ENCODE measurements around the gene TNFSF8. TPM values are rescaled to one million over a fixed set of nuclear protein-coding genes. Genes with fewer than 3 reads are reported as not detected.

The TNFSF8 gene
- total RNA-seq, 1 donor from 2014 or later, result not detected

DNA sequence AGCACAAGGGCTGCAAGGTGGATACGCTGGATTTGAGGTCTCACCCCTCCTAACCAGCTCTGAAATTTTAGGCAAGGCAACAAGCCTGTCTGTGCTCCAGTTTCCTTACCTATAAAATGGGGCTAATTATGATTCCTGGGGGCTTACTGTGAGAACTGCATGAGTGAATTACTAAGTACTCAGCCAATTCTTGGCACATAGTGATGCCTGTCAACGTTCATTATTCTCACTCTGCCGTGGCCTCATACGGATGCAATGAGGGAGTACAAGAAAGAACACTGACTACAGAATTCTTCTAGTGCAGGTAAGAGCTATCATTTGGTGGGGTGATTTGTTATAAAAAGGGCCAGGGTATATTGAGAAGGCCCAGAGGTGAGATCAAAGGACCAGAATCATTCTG is 16.7 kb downstream of the TNFSF8 start:
- TF ChIP-seq, protein P1, sequence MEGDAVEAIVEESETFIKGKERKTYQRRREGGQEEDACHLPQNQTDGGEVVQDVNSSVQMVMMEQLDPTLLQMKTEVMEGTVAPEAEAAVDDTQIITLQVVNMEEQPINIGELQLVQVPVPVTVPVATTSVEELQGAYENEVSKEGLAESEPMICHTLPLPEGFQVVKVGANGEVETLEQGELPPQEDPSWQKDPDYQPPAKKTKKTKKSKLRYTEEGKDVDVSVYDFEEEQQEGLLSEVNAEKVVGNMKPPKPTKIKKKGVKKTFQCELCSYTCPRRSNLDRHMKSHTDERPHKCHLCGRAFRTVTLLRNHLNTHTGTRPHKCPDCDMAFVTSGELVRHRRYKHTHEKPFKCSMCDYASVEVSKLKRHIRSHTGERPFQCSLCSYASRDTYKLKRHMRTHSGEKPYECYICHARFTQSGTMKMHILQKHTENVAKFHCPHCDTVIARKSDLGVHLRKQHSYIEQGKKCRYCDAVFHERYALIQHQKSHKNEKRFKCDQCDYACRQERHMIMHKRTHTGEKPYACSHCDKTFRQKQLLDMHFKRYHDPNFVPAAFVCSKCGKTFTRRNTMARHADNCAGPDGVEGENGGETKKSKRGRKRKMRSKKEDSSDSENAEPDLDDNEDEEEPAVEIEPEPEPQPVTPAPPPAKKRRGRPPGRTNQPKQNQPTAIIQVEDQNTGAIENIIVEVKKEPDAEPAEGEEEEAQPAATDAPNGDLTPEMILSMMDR (IDR thresholded peaks at IDR 0.05), result no peak
- peaks cover 3% of the 10 kb centered on the region for H3K27me3 Mint-ChIP-seq (ENCODE audit: low read depth)

DNA sequence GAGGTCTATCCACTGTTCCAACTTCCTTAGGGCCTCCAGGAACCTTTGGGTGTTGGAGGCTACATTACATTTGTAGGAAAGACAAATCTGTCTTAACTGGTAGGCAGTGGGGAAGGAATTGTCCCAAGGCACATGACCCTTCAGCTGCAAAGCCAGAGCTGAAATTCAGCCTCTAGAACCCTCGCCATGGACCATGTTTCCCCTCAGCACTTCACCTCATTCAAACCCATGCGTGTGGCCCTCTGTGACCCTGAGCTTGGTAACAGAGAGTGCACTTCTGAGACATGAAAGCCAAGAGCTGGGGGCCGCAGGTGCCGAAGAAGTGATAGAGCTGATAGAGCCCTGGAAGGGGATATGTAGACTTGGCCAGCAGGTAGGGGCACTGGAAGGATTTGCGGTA is 17.2 kb downstream of the TNFSF8 start:
- peaks cover 14% of the 10 kb centered on the region for H3K4me1 Mint-ChIP-seq (ENCODE audit: low read depth)
- no peak overlapping the region for H3K4me3 Mint-ChIP-seq (ENCODE audit: unreplicated experiment)
- no peak overlapping the region for H3K27ac Mint-ChIP-seq (ENCODE audit: unreplicated experiment)
- H3K36me3 Mint-ChIP-seq (ENCODE audit: low read depth), result no peaks in the 10 kb centered on the region
- TF ChIP-seq, protein P1 (IDR thresholded peaks at IDR 0.05), result no peak
- no peak for DNase-seq (ENCODE audit: low spot score)
- H3K27me3 Mint-ChIP-seq (ENCODE audit: low read depth), result peaks cover 3% of the 10 kb centered on the region
- H3K9me3 Mint-ChIP-seq (ENCODE audit: low read depth), result no peaks in the 10 kb centered on the region

More for the DNA sequence above, 16.7 kb downstream of the TNFSF8 start:
- peaks cover 9% of the 10 kb centered on the region for H3K4me1 Mint-ChIP-seq (ENCODE audit: low read depth)
- H3K27ac Mint-ChIP-seq (ENCODE audit: unreplicated experiment), result no peak overlapping the region
- no peak overlapping the region for H3K4me3 Mint-ChIP-seq (ENCODE audit: unreplicated experiment)
- H3K9me3 Mint-ChIP-seq (ENCODE audit: low read depth), result no peaks in the 10 kb centered on the region
- H3K36me3 Mint-ChIP-seq (ENCODE audit: low read depth), result no peaks in the 10 kb centered on the region
- no peak for DNase-seq (ENCODE audit: low spot score)

DNA sequence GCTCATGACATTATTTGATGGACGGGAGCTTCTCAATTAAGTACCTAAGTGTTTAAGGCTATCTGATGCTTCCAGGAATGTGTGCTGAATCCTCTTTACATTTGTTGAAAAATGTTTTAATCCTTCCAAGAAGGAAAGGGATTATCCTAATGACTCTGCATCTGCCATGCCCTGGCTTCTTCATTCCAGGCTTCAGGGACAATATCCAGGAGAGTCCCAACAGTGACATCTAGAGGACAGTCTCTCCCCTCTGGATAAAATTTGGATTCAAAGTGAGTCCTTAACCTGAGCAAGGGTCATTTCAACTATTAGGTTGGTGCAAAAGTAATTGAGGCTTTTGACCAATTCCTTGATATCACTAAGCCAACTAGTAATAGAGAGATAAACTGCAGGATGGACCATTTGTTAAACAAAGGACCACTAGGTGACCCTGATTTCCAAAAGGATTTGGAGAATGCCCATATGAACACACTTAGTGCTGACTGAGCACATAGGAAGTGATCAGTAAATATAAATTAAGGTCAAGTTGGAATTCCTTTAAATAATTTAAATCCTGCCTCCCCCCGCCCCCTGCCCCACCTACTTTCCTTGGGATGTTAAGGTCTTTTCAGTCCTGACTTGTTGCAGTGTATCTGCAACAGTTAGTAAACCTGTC is 19.1 kb downstream of the TNFSF8 start:
- Mint-ChIP-seq H3K27ac (ENCODE audit: unreplicated experiment) (no peak overlapping the region), H3K9me3 (ENCODE audit: low read depth) (no peaks in the 10 kb centered on the region), H3K4me3 (ENCODE audit: unreplicated experiment) (no peak overlapping the region), H3K27me3 (ENCODE audit: low read depth) (peaks cover 3% of the 10 kb centered on the region), H3K36me3 (ENCODE audit: low read depth) (no peaks in the 10 kb centered on the region), H3K4me1 (ENCODE audit: low read depth) (peaks cover 21% of the 10 kb centered on the region)
- TF ChIP-seq, protein P1 (IDR thresholded peaks at IDR 0.05), result peak; percentile 96
- no peak for DNase-seq (ENCODE audit: low spot score)

DNA sequence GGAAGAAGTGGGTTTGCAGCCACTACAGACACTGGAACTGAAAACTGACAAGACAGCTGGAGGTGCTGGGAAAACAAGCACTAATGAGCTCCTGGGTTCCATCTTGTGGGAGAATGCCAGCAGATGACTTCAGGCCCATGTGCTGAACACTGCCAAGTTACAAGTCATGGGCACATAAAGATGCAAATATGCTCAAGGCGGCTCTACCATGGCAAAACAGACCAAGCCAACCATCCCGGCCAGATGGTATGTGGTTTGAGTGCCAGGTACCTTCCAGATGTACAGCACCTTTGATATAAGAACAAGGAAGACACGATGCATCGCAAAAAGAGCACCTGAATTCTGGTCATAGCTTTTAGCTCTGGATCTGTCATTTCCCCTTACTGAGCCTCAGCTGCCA is 19.9 kb downstream of the TNFSF8 start:
- DNase-seq (ENCODE audit: low spot score), result no peak
- Mint-ChIP-seq H3K4me3 (ENCODE audit: unreplicated experiment) (no peak overlapping the region), H3K36me3 (ENCODE audit: low read depth) (no peaks in the 10 kb centered on the region), H3K9me3 (ENCODE audit: low read depth) (no peaks in the 10 kb centered on the region), H3K27me3 (ENCODE audit: low read depth) (peaks cover 3% of the 10 kb centered on the region), H3K27ac (ENCODE audit: unreplicated experiment) (no peak overlapping the region), H3K4me1 (ENCODE audit: low read depth) (peaks cover 21% of the 10 kb centered on the region)
- TF ChIP-seq, protein P1 (IDR thresholded peaks at IDR 0.05), result no peak

DNA sequence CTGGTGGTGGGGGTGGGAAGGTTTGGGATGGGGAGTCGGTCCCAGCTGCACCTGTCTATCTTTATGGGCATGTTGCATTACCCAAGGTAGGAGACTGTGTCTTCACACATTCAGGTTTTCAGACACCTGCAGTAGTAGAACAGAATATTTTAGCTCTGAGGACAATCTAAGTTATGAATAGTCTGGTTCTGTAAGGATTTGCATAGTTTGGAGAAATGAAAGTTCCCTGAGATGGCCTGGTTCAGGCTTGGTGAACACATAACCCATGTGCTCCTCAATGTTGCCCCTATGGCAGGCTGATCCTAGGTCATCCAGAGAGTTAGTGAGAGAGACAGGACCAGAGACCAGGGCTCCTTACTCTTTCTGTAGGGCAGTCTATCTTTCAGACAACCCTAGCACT is 20.7 kb downstream of the TNFSF8 start:
- DNase-seq (ENCODE audit: low spot score), result no peak
- peaks cover 3% of the 10 kb centered on the region for H3K27me3 Mint-ChIP-seq (ENCODE audit: low read depth)
- no peak overlapping the region for H3K4me3 Mint-ChIP-seq (ENCODE audit: unreplicated experiment)
- H3K36me3 Mint-ChIP-seq (ENCODE audit: low read depth), result no peaks in the 10 kb centered on the region
- TF ChIP-seq, protein P1 (IDR thresholded peaks at IDR 0.05), result no peak
- no peak overlapping the region for H3K27ac Mint-ChIP-seq (ENCODE audit: unreplicated experiment)
- no peaks in the 10 kb centered on the region for H3K9me3 Mint-ChIP-seq (ENCODE audit: low read depth)
- H3K4me1 Mint-ChIP-seq (ENCODE audit: low read depth), result peaks cover 21% of the 10 kb centered on the region

All from chondrocyte (in vitro differentiated cells).